ENCODE results near the gene SUSD5. TPM values are rescaled to one million over a fixed set of nuclear protein-coding genes. Genes with fewer than 3 reads are reported as not detected.

Gene SUSD5
- total RNA-seq (2022; extraction: Qiagen RNA extraction), result 3.0 to 4.0 TPM (median 3.2 TPM) in 5 replicates

DNA sequence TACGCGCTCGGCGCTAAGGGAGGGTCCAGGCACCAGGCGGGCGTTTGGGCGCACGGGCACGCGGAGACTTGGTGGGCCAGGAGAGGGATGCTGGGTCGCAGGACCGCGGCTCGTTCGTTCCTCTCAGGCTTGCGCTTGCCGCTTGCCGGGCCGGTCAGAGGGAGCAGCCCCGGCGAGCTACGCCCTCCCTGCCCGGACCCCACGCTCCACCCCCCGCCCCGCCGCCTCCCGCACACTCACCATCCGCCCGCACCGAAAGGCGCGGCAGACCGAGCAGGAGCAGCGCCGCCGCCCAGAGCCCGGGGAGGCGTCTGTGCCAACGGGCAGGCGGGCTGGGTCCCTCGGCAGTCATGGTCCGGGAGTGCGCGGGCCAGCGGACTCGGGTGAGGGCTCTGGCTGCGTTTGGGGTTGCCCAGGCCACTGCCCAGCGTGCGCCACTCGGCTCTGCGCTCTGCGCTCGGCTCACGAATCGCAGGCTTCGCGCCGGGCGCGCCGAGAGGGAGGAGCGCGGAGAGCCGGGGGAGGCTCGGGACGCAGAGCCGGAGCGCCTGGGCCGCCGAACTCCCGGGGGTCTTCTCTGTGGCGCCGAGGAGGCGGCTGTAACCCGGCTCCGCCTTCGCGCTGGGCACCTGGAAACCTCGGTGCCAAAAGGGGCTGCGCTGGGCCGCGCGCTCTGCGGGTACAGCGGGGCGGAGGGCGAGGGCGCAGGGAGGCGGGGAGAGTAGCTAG, at the start of gene SUSD5:
Gene SUSD5 (minus strand): TSS at position 365 of the 729 bp plus-strand sequence. CDS start 13 bp downstream, at position 352.

DNA sequence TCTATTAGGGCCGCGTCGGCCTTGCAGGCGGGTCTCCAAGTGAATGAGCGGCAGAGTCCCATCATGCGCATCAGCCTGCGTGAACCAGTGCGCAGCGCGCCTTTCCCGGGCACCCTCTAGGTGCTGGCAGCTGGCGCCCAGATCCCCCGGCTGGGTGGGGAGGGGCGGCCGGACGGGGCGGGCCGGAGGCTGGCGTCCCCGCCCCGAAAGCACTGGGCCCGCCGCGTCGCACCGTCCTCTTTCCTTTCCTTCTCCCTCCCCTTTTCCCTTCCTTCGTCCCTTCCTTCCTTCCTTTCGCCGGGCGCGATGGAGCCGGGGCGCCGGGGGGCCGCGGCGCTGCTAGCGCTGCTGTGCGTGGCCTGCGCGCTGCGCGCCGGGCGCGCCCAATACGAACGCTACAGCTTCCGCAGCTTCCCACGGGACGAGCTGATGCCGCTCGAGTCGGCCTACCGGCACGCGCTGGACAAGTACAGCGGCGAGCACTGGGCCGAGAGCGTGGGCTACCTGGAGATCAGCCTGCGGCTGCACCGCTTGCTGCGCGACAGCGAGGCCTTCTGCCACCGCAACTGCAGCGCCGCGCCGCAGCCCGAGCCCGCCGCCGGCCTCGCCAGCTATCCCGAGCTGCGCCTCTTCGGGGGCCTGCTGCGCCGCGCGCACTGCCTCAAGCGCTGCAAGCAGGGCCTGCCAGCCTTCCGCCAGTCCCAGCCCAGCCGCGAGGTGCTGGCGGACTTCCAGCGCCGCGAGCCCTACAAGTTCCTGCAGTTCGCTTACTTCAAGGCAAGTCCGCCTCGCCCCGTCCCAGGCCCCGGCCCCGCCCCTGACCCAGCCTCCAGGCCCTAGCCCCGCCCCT, 104.6 kb downstream of the SUSD5 start, which contains the start of gene CRTAP:
Gene CRTAP (plus strand): TSS at position 243 of the 850 bp plus-strand sequence. CDS start 64 bp downstream, at position 307.

Other genes with a start within 250 kb of the SUSD5 start
- gene GLB1, start 121.7 kb downstream of the SUSD5 start, total RNA-seq (2022; extraction: Qiagen RNA extraction), result 63.9 to 79.8 TPM (median 67.8 TPM) in 5 replicates
- 1.3 to 1.8 TPM (median 1.4 TPM) in 5 replicates for gene TMPPE, start 121.7 kb downstream of the SUSD5 start, total RNA-seq (2022; extraction: Qiagen RNA extraction)
- gene CRTAP, start 104.8 kb downstream of the SUSD5 start, total RNA-seq (2022; extraction: Qiagen RNA extraction), result 254 to 302 TPM (median 293 TPM) in 5 replicates
- 5.5 to 8.3 TPM (median 7.5 TPM) in 5 replicates for gene FBXL2, start 58.6 kb upstream of the SUSD5 start, total RNA-seq (2022; extraction: Qiagen RNA extraction)
- 49.1 to 54.8 TPM (median 52.7 TPM) in 5 replicates for gene UBP1, start 221.6 kb upstream of the SUSD5 start, total RNA-seq (2022; extraction: Qiagen RNA extraction)

All from A549 treated with Mapracorat at 1 μM for 4 hours (cell line).